Natural killer cell treated with Interleukin-12 subunit alpha and Interleukin-12 subunit beta and Interleukin-15 and Interleukin-18, amount 100 ng/mL, for 72 hours (primary cell): ENCODE data around the gene GRAMD1C. TPM values are rescaled to one million over a fixed set of nuclear protein-coding genes. Genes with fewer than 3 reads are reported as not detected.
"Not testable (repeated sequence)": the region's sequence is repeated elsewhere in the genome, so short reads cannot be mapped to it uniquely, and the experiment has no call there.

Source experiments
- ATAC-seq, 2 donors: fragments of 150-1000 bp; cut with Tn5 transposase in 1 of 2; sonication (Bioruptor Pico), chemical (Tn5 transposase) in 1 of 2; 2 replicates each; pipeline ENCODE4 v1.10.0; 2021
- DNase-seq: peaks from one replicate; pipeline ENCODE4 v3.0.0; 2022; ENCODE audit warnings: low spot score
- H3K27ac Mint-ChIP-seq, 2 donors: 1 replicate in 1 of 2; 2 replicates in 1 of 2; pipeline ENCODE4 v1.8.0; 2022; ENCODE audit warnings: mixed read lengths in 2 of 2, mild to moderate bottlenecking in 1 of 2, moderate library complexity in 1 of 2
- H3K27me3 Mint-ChIP-seq, 2 donors: 1 replicate in 1 of 2; 2 replicates in 1 of 2; pipeline ENCODE4 v1.8.0; 2022; ENCODE audit warnings: mixed read lengths in 2 of 2
- H3K36me3 Mint-ChIP-seq: one replicate; pipeline ENCODE4 v1.8.0; 2022; ENCODE audit warnings: mixed read lengths
- H3K4me1 Mint-ChIP-seq, 2 donors: 1 replicate in 1 of 2; 2 replicates in 1 of 2; pipeline ENCODE4 v1.8.0; 2022; ENCODE audit warnings: low read depth in 2 of 2, mixed read lengths in 2 of 2, mild to moderate bottlenecking in 1 of 2
- H3K4me3 Mint-ChIP-seq: one replicate; pipeline ENCODE4 v1.8.0; 2022; ENCODE audit warnings: mixed read lengths
- H3K9me3 Mint-ChIP-seq: 2 replicates; pipeline ENCODE4 v1.8.0; 2022; ENCODE audit warnings: mixed read lengths
- total RNA-seq, 2 donors: library from RNA; stranded (reverse); gene quantifications; one replicate each; pipeline ENCODE4 v1.2.3, GENCODE V29; 2022

Gene GRAMD1C
- total RNA-seq, 2 donors from 2014 or later: 0.26 to 2.3 TPM

- H3K4me3 Mint-ChIP-seq: no peak overlapping the region
- H3K9me3 Mint-ChIP-seq: peaks cover 5% of the 10 kb centered on the region
- ATAC-seq: no peak
- DNase-seq: no peak
- H3K36me3 Mint-ChIP-seq: no peaks in the 10 kb centered on the region
- H3K27me3 Mint-ChIP-seq: peaks cover 0 to 2% of the 10 kb centered on the region in 2 donors
- H3K27ac Mint-ChIP-seq: no peak overlapping the region
- peaks cover 9 to 22% of the 10 kb centered on the region in 2 donors for H3K4me1 Mint-ChIP-seq
These were observed 3.6 kb upstream of the GRAMD1C start for GRCh38 chr3:113834983-113835382.

- H3K4me3 Mint-ChIP-seq: peak overlapping the region; percentile 85
- ATAC-seq (no peak), DNase-seq (no peak)
- peaks cover 6 to 8% of the 10 kb centered on the region in 2 donors for H3K4me1 Mint-ChIP-seq
- no peak overlapping the region for H3K27ac Mint-ChIP-seq
- H3K36me3 Mint-ChIP-seq: no peaks in the 10 kb centered on the region
- no peaks in the 10 kb centered on the region for H3K9me3 Mint-ChIP-seq
- H3K27me3 Mint-ChIP-seq: peaks cover 0 to 2% of the 10 kb centered on the region in 2 donors
These were observed 963 bp downstream of the GRAMD1C start for GRCh38 chr3:113839551-113839950.

- no peak for ATAC-seq
- no peak overlapping the region for H3K4me3 Mint-ChIP-seq
- H3K27ac Mint-ChIP-seq: no peak overlapping the region
- DNase-seq: no peak
- no peaks in the 10 kb centered on the region for H3K27me3 Mint-ChIP-seq
- H3K9me3 Mint-ChIP-seq: no peaks in the 10 kb centered on the region
- H3K36me3 Mint-ChIP-seq: no peaks in the 10 kb centered on the region
- H3K4me1 Mint-ChIP-seq: no peaks in the 10 kb centered on the region
These were observed 6.1 kb downstream of the GRAMD1C start for GRCh38 chr3:113844622-113845222.

GRCh38 chr3:113847247-113847646 is 8.7 kb downstream of the GRAMD1C start:
- DNase-seq (no peak), ATAC-seq (no peak)
- H3K27me3 Mint-ChIP-seq: no peaks in the 10 kb centered on the region
- H3K27ac Mint-ChIP-seq: no peak overlapping the region
- no peaks in the 10 kb centered on the region for H3K36me3 Mint-ChIP-seq
- no peak overlapping the region for H3K4me3 Mint-ChIP-seq
- no peaks in the 10 kb centered on the region for H3K9me3 Mint-ChIP-seq
- no peaks in the 10 kb centered on the region for H3K4me1 Mint-ChIP-seq

GRCh38 chr3:113847664-113848461 is 9.3 kb downstream of the GRAMD1C start:
- no peaks in the 10 kb centered on the region for H3K4me1 Mint-ChIP-seq

GRCh38 chr3:113849071-113849470 is 10.5 kb downstream of the GRAMD1C start:
- H3K9me3 Mint-ChIP-seq, H3K27ac Mint-ChIP-seq, H3K4me3 Mint-ChIP-seq, ATAC-seq, H3K36me3 Mint-ChIP-seq, DNase-seq, H3K4me1 Mint-ChIP-seq: not testable (repeated sequence)
- peaks cover 7 to 13% of the 10 kb centered on the region in 2 donors for H3K27me3 Mint-ChIP-seq

More at GRCh38 chr3:113847664-113848461, 9.3 kb downstream of the GRAMD1C start:
- no peak overlapping the region for H3K4me3 Mint-ChIP-seq
- no peak overlapping the region for H3K27ac Mint-ChIP-seq
- no peaks in the 10 kb centered on the region for H3K9me3 Mint-ChIP-seq
- ATAC-seq (no peak), DNase-seq (no peak)
- no peaks in the 10 kb centered on the region for H3K36me3 Mint-ChIP-seq
- peaks cover 0 to 1% of the 10 kb centered on the region in 2 donors for H3K27me3 Mint-ChIP-seq

- H3K9me3 Mint-ChIP-seq, DNase-seq, ATAC-seq, H3K4me3 Mint-ChIP-seq, H3K27ac Mint-ChIP-seq, H3K4me1 Mint-ChIP-seq, H3K36me3 Mint-ChIP-seq: not testable (repeated sequence)
- peaks cover 8 to 15% of the 10 kb centered on the region in 2 donors for H3K27me3 Mint-ChIP-seq
These were observed 11.3 kb downstream of the GRAMD1C start for GRCh38 chr3:113849841-113850240.

- not testable (repeated sequence) for H3K9me3 Mint-ChIP-seq, DNase-seq, H3K27ac Mint-ChIP-seq, H3K4me1 Mint-ChIP-seq, ATAC-seq, H3K36me3 Mint-ChIP-seq, H3K4me3 Mint-ChIP-seq
- peaks cover 8 to 15% of the 10 kb centered on the region in 2 donors for H3K27me3 Mint-ChIP-seq
These were observed 11.8 kb downstream of the GRAMD1C start for GRCh38 chr3:113850391-113850790.

- no peaks in the 10 kb centered on the region for H3K4me1 Mint-ChIP-seq
- H3K27me3 Mint-ChIP-seq: peaks cover 8 to 15% of the 10 kb centered on the region in 2 donors
- H3K9me3 Mint-ChIP-seq: no peaks in the 10 kb centered on the region
- H3K4me3 Mint-ChIP-seq: no peak overlapping the region
- no peak overlapping the region for H3K27ac Mint-ChIP-seq
- DNase-seq (no peak), ATAC-seq (no peak)
- H3K36me3 Mint-ChIP-seq: no peaks in the 10 kb centered on the region
These were observed 13.9 kb downstream of the GRAMD1C start for GRCh38 chr3:113852506-113852905.

GRCh38 chr3:113867506-113867905 is 28.9 kb downstream of the GRAMD1C start:
- H3K4me1 Mint-ChIP-seq: no peaks in the 10 kb centered on the region
- H3K36me3 Mint-ChIP-seq: peaks cover 5% of the 10 kb centered on the region
- H3K27me3 Mint-ChIP-seq: peaks cover 10 to 16% of the 10 kb centered on the region in 2 donors
- no peak overlapping the region for H3K4me3 Mint-ChIP-seq
- H3K9me3 Mint-ChIP-seq: no peaks in the 10 kb centered on the region
- no peak overlapping the region for H3K27ac Mint-ChIP-seq
- DNase-seq (no peak), ATAC-seq (no peak)

GRCh38 chr3:113873293-113873692 is 34.7 kb downstream of the GRAMD1C start:
- H3K4me1 Mint-ChIP-seq: no peaks in the 10 kb centered on the region
- no peak overlapping the region for H3K27ac Mint-ChIP-seq
- peaks cover 4 to 7% of the 10 kb centered on the region in 2 donors for H3K27me3 Mint-ChIP-seq
- no peaks in the 10 kb centered on the region for H3K36me3 Mint-ChIP-seq
- no peaks in the 10 kb centered on the region for H3K9me3 Mint-ChIP-seq
- no peak overlapping the region for H3K4me3 Mint-ChIP-seq
- no peak for DNase-seq
- ATAC-seq: no peak

GRCh38 chr3:113873814-113874526 is 35.4 kb downstream of the GRAMD1C start:
- no peak overlapping the region for H3K27ac Mint-ChIP-seq
- no peak overlapping the region for H3K4me3 Mint-ChIP-seq
- no peaks in the 10 kb centered on the region for H3K36me3 Mint-ChIP-seq
- ATAC-seq: no peak
- no peak for DNase-seq
- H3K9me3 Mint-ChIP-seq: no peaks in the 10 kb centered on the region
- H3K4me1 Mint-ChIP-seq: no peaks in the 10 kb centered on the region
- peaks cover under 1% of the 10 kb centered on the region in 2 donors for H3K27me3 Mint-ChIP-seq

GRCh38 chr3:113878403-113878802 is 39.8 kb downstream of the GRAMD1C start:
- ATAC-seq (no peak), DNase-seq (no peak)
- Mint-ChIP-seq H3K4me1 (peaks cover 0 to 3% of the 10 kb centered on the region in 2 donors), H3K9me3 (no peaks in the 10 kb centered on the region), H3K27ac (no peak overlapping the region), H3K36me3 (no peaks in the 10 kb centered on the region), H3K4me3 (no peak overlapping the region), H3K27me3 (peaks cover 0 to 4% of the 10 kb centered on the region in 2 donors)

- DNase-seq: no peak
- Mint-ChIP-seq H3K4me3 (no peak overlapping the region), H3K27me3 (no peaks in the 10 kb centered on the region), H3K4me1 (no peaks in the 10 kb centered on the region), H3K9me3 (no peaks in the 10 kb centered on the region), H3K27ac (no peak overlapping the region), H3K36me3 (no peaks in the 10 kb centered on the region)
- ATAC-seq: no peak
These were observed 46.5 kb downstream of the GRAMD1C start for GRCh38 chr3:113885050-113885449.
